SU-DHL-6 (cell line): ENCODE measurements around the gene SLC25A13.

Experiments used
- H2AFZ ChIP-seq: fragments of 200-600 bp; sonication (generic); 2 replicates; pipeline ENCODE4 v1.6.1; 2014; ENCODE audit warnings: low read depth, mild to moderate bottlenecking, moderate library complexity, mixed read lengths, antibody characterized with exemption, low read length; ENCODE audit not compliant: severe bottlenecking
- H3F3A ChIP-seq: fragments of 200-600 bp; shearing (Covaris generic); 2 replicates; pipeline ENCODE4 v1.6.0; 2016; ENCODE audit warnings: antibody characterized with exemption, mild to moderate bottlenecking; ENCODE audit not compliant: insufficient read depth
- H3K27ac ChIP-seq: fragments of 200-600 bp; sonication (generic); 2 replicates; pipeline ENCODE4 v1.5.1; 2016; ENCODE audit warnings: low read depth, mild to moderate bottlenecking, low read length, moderate library complexity, mixed read lengths
- H3K27me3 ChIP-seq: fragments of 200-600 bp; sonication (generic), shearing (Covaris generic); 2 replicates; pipeline ENCODE4 v1.6.0; 2014; ENCODE audit warnings: mild to moderate bottlenecking, low read length
- H3K36me3 ChIP-seq: fragments of 200-600 bp; sonication (generic); 2 replicates; pipeline ENCODE4 v1.6.1; 2014; ENCODE audit warnings: mild to moderate bottlenecking, low read length, mixed read lengths
- H3K4me2 ChIP-seq: fragments of 300-600, 200-600 bp; shearing (Covaris generic), sonication (generic); 2 replicates; pipeline ENCODE4 v1.6.0; 2014; ENCODE audit warnings: low read length, low read depth, mild to moderate bottlenecking; ENCODE audit not compliant: poor library complexity, severe bottlenecking
- H3K4me3 ChIP-seq: fragments of 200-600 bp; sonication (generic); 2 replicates; pipeline ENCODE4 v1.5.1; 2014; ENCODE audit warnings: antibody characterized with exemption, low read length, mild to moderate bottlenecking, mixed read lengths; ENCODE audit not compliant: insufficient read depth, poor library complexity, severe bottlenecking
- H3K79me2 ChIP-seq: fragments of 200-600 bp; sonication (generic); 2 replicates; pipeline ENCODE4 v1.6.1; 2014; ENCODE audit warnings: mild to moderate bottlenecking, low read length, moderate library complexity; ENCODE audit not compliant: insufficient read depth
- H3K9ac ChIP-seq: fragments of 200-600 bp; sonication (generic); 2 replicates; pipeline ENCODE4 v1.7.0; 2014; ENCODE audit warnings: mild to moderate bottlenecking, low read length
- H3K9me2 ChIP-seq: fragments of 200-600 bp; sonication (generic); replicated peaks from 2 replicates; pipeline ENCODE4 v1.6.1; 2014; ENCODE audit warnings: low read length; ENCODE audit not compliant: insufficient read depth
- H3K9me3 ChIP-seq: fragments of 200-600 bp; sonication (generic); 2 replicates; pipeline ENCODE4 v1.6.1; 2014; ENCODE audit warnings: low read length, mixed read lengths; ENCODE audit not compliant: insufficient read depth
- H4K20me1 ChIP-seq: fragments of 200-600 bp; sonication (generic); 2 replicates; pipeline ENCODE4 v1.6.1; 2014; ENCODE audit warnings: low read depth, mild to moderate bottlenecking, antibody characterized with exemption, low read length, moderate library complexity, mixed read lengths
- EZH2phosphoT487 ChIP-seq: fragments of 200-600 bp; sonication (generic), shearing (Covaris generic); conservative IDR thresholded peaks from 2 replicates; pipeline ENCODE4 v1.6.1; 2018; ENCODE audit warnings: mild to moderate bottlenecking, antibody characterized with exemption, low read length, moderate library complexity, mixed read lengths
- TF ChIP-seq, protein P1 (sequence below): fragments of 200-600 bp; sonication (generic); IDR thresholded peaks from one replicate; pipeline ENCODE4 v1.5.1; 2017; ENCODE audit warnings: antibody characterized with exemption, mild to moderate bottlenecking, low read length, moderate library complexity; ENCODE audit not compliant: insufficient read depth, poor library complexity, severe bottlenecking

SLC25A13 gene

DNA sequence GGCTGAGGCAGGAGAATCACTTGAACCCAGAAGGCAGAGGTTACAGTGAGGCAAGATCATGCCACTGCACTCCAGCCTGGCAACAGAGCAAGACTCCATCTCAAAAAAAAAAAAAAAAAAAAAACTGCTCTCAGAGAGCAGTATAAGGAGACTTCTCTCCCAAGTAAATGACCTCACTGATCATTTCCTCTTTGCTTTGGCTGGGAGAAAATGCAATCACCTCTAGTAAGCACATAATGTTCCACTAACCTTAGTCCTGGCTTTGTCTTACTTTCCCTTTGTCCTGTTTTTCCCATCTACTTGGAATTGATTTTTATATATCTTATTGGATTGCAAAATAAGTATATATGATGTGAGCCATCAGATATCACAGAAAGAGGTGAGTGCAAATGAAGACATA lies 2.5 kb downstream of the SLC25A13 start:
- Histone ChIP-seq H3K36me3 (no peaks in the 10 kb centered on the region), H3F3A (peaks cover 10% of the 10 kb centered on the region), H3K9me3 (no peaks in the 10 kb centered on the region), H3K79me2 (peaks cover 66% of the 10 kb centered on the region), H2AFZ (no peak overlapping the region), H3K27ac (no peak overlapping the region), H3K9me2 (no peaks in the 10 kb centered on the region), H4K20me1 (no peaks in the 10 kb centered on the region), H3K27me3 (no peaks in the 10 kb centered on the region), H3K9ac (no peak overlapping the region), H3K4me2 (peak overlapping the region; percentile 8), H3K4me3 (no peak overlapping the region)
- TF ChIP-seq EZH2phosphoT487: no peak
- TF ChIP-seq, protein P1, sequence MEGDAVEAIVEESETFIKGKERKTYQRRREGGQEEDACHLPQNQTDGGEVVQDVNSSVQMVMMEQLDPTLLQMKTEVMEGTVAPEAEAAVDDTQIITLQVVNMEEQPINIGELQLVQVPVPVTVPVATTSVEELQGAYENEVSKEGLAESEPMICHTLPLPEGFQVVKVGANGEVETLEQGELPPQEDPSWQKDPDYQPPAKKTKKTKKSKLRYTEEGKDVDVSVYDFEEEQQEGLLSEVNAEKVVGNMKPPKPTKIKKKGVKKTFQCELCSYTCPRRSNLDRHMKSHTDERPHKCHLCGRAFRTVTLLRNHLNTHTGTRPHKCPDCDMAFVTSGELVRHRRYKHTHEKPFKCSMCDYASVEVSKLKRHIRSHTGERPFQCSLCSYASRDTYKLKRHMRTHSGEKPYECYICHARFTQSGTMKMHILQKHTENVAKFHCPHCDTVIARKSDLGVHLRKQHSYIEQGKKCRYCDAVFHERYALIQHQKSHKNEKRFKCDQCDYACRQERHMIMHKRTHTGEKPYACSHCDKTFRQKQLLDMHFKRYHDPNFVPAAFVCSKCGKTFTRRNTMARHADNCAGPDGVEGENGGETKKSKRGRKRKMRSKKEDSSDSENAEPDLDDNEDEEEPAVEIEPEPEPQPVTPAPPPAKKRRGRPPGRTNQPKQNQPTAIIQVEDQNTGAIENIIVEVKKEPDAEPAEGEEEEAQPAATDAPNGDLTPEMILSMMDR: no peak

DNA sequence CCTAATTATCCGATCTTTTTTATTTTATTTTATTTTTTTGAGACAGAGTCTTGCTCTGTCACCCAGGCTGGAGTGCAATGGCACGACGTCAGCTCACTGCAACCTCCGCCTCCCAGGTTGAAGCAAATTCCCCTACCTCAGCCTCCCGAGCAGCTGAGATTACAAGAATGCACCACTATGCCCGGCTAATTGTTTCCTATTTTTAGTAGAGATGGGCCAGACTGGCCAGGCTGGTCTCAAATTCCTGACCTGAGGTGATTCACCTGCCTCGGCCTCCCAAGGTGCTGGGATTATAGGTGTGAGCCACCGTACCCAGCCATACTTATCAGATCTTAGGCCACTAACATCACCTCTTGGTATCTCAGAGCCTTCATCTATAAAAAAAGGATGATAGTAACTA lies 4.9 kb downstream of the SLC25A13 start:
- Histone ChIP-seq H3K9ac (no peak overlapping the region), H3K4me2 (no peak overlapping the region), H3K36me3 (no peaks in the 10 kb centered on the region), H4K20me1 (no peaks in the 10 kb centered on the region), H3K9me3 (no peaks in the 10 kb centered on the region), H3K27me3 (no peaks in the 10 kb centered on the region), H2AFZ (no peak overlapping the region), H3K4me3 (no peak overlapping the region), H3K9me2 (no peaks in the 10 kb centered on the region), H3K79me2 (peaks cover 88% of the 10 kb centered on the region), H3F3A (peaks cover 10% of the 10 kb centered on the region), H3K27ac (no peak overlapping the region)
- TF ChIP-seq EZH2phosphoT487: no peak
- TF ChIP-seq, protein P1: no peak

DNA sequence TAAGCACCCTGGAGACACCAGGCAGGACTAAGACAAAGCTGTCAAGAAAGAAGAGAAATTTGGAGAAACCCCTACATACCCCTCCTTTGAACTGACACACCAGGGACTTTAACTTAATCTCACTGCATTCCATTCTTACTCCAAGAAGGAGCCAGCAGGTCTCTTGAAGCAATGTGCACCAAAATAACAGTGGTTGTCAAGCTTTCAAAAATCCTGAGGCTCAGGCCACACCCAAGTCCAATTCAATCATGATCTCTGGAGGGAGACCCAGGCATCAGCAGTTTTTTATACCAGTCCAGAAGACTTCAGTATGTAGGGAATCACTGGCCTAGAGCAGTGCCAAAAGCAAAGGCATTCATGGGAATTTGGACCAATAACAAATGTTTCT lies 6.8 kb downstream of the SLC25A13 start:
- no peak overlapping the region for H3K4me2 ChIP-seq
- TF ChIP-seq, protein P1: no peak
- TF ChIP-seq EZH2phosphoT487: no peak

More for the DNA sequence above, 6.8 kb downstream of the SLC25A13 start:
- H3K4me3 ChIP-seq: no peak overlapping the region
- H3K27me3 ChIP-seq: no peaks in the 10 kb centered on the region
- peaks cover 95% of the 10 kb centered on the region for H3K79me2 ChIP-seq
- no peaks in the 10 kb centered on the region for H3K9me3 ChIP-seq
- no peaks in the 10 kb centered on the region for H4K20me1 ChIP-seq
- H3K36me3 ChIP-seq: no peaks in the 10 kb centered on the region
- no peak overlapping the region for H3K9ac ChIP-seq
- H3F3A ChIP-seq: no peaks in the 10 kb centered on the region
- H3K9me2 ChIP-seq: no peaks in the 10 kb centered on the region
- no peak overlapping the region for H2AFZ ChIP-seq
- no peak overlapping the region for H3K27ac ChIP-seq
